ENCODE data around the gene SH3BP1. TPM values are rescaled to one million over a fixed set of nuclear protein-coding genes. Genes with fewer than 3 reads are reported as not detected.
A peak's percentile ranks its signal among the peaks of the same experiment; 100 is the strongest.

SH3BP1 gene
- total and polyA plus RNA-seq, 12 donors: 0.50 to 9.3 (median 2.0) TPM

DNA sequence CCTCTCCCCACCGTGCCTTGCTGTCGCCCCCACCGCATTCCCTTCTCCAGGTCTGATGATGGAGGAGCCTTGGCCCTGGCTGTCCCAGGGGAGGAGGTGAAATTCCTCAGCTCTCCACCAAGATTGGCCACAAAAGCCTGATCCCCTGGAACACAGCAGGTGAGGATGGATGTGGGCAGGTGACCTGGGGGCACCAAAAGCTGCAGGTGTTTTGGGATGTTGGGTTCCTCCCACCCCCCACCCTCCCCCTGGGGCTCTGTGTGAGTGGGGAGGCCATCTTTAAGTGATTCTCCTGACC is 58.0 kb downstream of the SH3BP1 start:
- H3K27ac ChIP-seq: no peak overlapping the region
- 46 to 55% methylated on average over 3 of the region's 3 CpGs for WGBS, 2 donors

DNA sequence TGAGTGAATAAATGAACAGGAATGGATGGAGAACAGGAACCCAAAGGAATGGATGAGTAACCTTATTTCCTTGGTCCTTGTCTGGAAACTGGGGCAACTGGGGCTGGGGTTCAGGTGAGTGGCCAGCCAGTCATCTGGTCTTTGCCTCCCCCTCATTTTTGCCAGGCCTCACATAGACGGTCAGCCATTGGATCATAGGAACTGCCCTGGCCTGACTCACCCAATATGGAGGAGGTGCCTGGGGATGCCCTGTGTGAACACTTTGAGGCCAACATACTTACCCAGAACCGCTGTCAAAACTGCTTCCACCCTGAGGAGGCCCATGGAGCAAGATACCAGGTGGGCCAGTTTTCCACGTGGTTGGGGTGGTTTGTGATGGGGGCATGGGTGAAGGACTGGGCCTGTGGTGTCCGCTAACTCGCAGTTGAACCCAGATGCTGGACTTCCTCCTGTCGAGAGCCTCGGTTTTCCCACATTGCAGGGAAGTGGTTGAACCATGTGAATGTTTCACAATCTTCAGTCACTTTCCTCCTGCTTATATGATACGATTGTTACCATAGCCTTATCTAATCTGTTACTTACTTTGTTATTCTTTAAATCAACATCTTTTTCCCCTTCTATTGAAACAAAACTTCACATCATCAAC is 61.8 kb downstream of the SH3BP1 start:
- no peaks in the 10 kb centered on the region for H3K27me3 ChIP-seq
- H3K4me3 ChIP-seq: no peak overlapping the region
- ATAC-seq (no peak), DNase-seq (no peak)
- no peaks in the 10 kb centered on the region for H3K36me3 ChIP-seq
- 74 to 77% methylated on average over 8 of the region's 8 CpGs for WGBS, 2 donors
- no peak for TF ChIP-seq CTCF (IDR thresholded peaks at IDR 0.05)
- peaks cover 0 to 27% (median 9%) of the 10 kb centered on the region in 9 donors for H3K4me1 ChIP-seq
- intact Hi-C loops (cut with DNase I): no loop called here
- no peaks in the 10 kb centered on the region for H3K9me3 ChIP-seq
- peak overlapping the region in 1 of 10 donors; percentile 47 for H3K27ac ChIP-seq

More for the DNA sequence above, 58.0 kb downstream of the SH3BP1 start:
- DNase-seq: no peak
- intact Hi-C loops (cut with DNase I): no loop called here
- H3K36me3 ChIP-seq: peaks cover 0 to 24% (median 15%) of the 10 kb centered on the region in 9 donors
- no peaks in the 10 kb centered on the region for H3K9me3 ChIP-seq
- no peak for TF ChIP-seq CTCF (IDR thresholded peaks at IDR 0.05)
- ATAC-seq: no peak
- H3K27me3 ChIP-seq: no peaks in the 10 kb centered on the region
- no peak overlapping the region for H3K4me3 ChIP-seq
- peaks cover 0 to 33% (median 13%) of the 10 kb centered on the region in 9 donors for H3K4me1 ChIP-seq

GRCh38 chr22:37703906-37704305 is 64.4 kb downstream of the SH3BP1 start:
- Histone ChIP-seq H3K4me1 (peaks cover 0 to 25% (median 7%) of the 10 kb centered on the region in 9 donors), H3K27ac (no peak overlapping the region), H3K9me3 (no peaks in the 10 kb centered on the region), H3K36me3 (no peaks in the 10 kb centered on the region), H3K27me3 (no peaks in the 10 kb centered on the region), H3K4me3 (no peak overlapping the region)
- TF ChIP-seq CTCF (IDR thresholded peaks at IDR 0.05): no peak
- WGBS, 2 donors: 83 to 91% methylated on average over 7 of the region's 7 CpGs
- DNase-seq (no peak), ATAC-seq (no peak)
- intact Hi-C loops (cut with DNase I): no loop called here

- intact Hi-C loops (cut with DNase I): no loop called here
- Histone ChIP-seq H3K4me1 (peaks cover 0 to 29% (median 9%) of the 10 kb centered on the region in 9 donors), H3K27ac (no peak overlapping the region), H3K27me3 (no peaks in the 10 kb centered on the region), H3K36me3 (no peaks in the 10 kb centered on the region), H3K9me3 (no peaks in the 10 kb centered on the region), H3K4me3 (no peak overlapping the region)
- no peak for TF ChIP-seq CTCF (IDR thresholded peaks at IDR 0.05)
- ATAC-seq: no peak
- DNase-seq: no peak
- WGBS, 2 donors: 71 to 84% methylated on average over 3 of the region's 3 CpGs
Measured at GRCh38 chr22:37704645-37705044, 65.2 kb downstream of the SH3BP1 start.

All from heart right ventricle (tissue), 16 donors.